ENCODE results near the gene FOSL1.

FOSL1 gene

DNA sequence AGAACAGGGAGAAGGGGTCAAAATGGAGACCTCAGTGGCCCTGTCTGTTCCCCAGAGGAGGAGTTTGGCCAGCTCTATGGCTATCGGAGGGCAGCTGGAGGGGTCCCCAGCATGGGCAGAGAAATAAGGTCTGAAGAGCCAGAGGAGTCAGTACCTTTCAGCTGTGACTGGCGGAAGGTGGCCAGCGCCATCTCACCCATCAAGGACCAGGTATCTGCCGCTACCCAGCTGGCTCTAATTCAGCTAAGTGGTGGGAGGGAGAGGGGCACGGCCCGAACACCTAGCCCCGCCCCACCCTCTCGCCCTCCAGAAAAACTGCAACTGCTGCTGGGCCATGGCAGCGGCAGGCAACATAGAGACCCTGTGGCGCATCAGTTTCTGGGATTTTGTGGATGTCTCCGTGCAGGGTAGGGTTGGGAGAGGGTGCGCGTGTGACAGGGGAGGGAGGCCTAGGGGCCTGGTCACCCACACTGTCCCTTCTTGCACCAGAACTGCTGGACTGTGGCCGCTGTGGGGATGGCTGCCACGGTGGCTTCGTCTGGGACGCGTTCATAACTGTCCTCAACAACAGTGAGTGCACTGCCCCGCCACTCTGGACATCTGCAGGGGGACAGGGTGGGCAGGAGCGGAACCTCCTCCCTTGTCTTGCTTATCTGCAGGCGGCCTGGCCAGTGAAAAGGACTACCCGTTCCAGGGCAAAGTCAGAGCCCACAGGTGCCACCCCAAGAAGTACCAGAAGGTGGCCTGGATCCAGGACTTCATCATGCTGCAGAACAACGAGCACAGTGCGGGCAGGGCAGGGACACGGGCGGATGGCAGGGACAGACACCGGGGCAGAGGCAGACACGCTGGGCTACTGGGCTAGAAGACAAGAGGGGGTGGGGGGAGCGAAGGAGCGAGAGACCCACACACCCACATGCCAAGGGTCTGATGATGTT is 17.8 kb downstream of the FOSL1 start:
- DNase-seq (ENCODE audit: low read depth) = no peak

GRCh38 chr11:65880844-65881421 is 19.3 kb downstream of the FOSL1 start:
- no peak for DNase-seq (ENCODE audit: low read depth)

DNA sequence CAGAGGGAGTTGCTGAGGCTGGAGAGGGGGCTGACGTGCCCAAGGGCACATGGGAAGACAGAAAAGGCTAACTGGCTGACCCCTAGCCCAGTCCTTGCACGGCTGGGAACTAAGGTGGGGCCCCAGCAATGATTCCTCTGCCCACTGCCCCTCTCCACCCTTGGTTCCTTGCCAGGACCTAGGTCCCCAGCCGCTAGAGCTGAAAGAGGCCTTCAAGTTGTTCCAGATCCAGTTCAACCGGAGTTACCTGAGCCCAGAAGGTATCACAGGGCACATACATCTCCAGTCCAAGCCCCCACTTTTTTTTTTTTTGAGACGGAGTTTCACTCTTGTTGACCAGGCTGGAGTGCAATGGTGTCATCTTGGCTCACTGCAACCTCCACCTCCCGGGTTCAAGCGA is 20.2 kb downstream of the FOSL1 start:
- no peak for DNase-seq (ENCODE audit: low read depth)

- DNase-seq (ENCODE audit: low read depth) = no peak
Measured at GRCh38 chr11:65879617-65880016, 20.6 kb downstream of the FOSL1 start, which contains the start of gene CTSW. TSS of gene CTSW (plus strand) at chr11:65879837. CDS start at chr11:65879855, 18 bp downstream.

- peak; percentile 96 for DNase-seq (ENCODE audit: low read depth)
Measured at GRCh38 chr11:65873318-65874156, 26.7 kb downstream of the FOSL1 start.

GRCh38 chr11:65872586-65873317 is 27.4 kb downstream of the FOSL1 start, which contains the start of gene EFEMP2:
TSS of gene EFEMP2 (minus strand) at chr11:65872800. CDS start at chr11:65872354, 446 bp downstream.
- no peak for DNase-seq (ENCODE audit: low read depth)

DNA sequence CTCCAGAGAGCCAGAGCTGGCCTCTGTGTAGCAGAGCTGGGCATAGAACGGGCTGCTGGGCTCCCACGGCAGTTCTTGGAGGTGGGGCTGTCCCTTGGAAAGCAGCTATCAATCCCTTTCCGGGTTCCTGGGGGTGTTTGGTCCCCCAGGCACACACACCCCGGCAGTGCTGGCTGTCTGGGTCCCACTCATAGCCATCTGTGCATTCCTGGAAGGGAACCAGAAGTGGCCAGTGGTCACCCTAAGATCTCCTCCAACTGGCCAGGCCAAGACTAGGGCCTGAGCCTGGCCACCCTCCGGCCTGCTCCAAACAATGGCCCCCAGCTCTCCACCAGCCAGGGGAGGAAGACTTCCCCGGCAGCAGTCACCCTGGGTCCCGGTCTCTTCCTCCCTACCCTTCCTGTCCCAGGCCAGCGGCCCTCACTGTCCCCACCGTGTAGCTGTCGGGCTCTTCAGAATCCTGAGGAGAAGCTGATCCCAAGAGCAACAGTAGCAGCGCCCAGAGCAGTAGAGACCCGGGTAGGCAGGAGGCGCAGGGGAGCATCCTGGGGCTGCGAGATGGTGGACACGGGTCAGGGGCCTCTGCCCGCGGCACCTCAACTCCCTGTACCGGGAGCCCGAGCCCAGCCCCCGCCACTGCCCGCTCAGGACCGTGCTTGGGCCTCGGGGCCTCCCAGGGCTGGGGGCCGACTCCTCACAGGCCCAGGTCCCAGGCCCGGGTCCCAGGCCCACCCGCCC is 28.2 kb downstream of the FOSL1 start:
- DNase-seq (ENCODE audit: low read depth) = no peak

DNA sequence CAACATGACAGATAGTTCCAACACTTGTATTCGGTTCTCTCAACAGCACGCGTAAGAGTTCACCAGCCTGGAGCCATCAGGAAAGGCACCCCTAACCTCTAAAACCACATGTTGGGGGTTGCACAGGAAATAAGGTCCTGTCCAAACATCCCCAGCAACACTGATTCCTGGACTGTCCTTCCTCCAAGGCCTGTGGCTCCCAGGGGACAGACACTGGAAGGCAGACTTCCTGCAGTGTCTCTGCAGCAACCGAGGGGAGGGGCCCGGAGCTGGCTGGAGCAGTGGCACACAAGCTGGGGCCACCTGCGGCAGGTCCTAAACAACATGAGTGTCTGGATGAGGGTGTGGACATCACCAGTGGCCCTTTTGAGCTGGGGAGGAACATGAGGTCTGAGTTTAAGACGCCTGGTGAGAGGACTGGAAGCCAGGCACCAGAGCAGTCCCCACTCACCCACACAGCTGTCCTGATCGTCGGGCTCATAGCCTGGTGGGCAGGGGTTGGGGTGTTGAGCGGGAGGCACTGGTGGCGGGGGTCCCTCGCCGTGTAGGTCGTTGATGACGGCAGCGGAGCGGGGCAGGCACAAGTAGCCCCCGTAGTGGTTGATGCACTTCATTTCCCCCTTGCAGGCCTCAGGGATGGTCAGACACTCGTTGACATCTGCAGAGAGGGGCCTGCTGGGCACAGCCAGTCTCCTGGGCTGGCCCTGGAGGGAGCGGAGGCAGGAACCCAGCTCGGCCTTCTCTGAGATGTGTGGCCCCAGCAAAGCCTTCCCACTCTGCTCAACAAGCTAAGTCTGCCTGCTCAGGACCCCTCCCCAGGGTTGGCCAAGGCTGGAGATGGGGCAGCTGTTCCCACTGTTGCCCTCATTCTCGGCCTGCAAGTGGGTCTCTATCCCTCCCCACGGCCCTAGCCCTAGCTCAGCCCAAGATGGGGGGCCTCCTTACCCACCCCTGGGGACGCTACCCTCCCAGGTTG is 29.2 kb downstream of the FOSL1 start:
- DNase-seq (ENCODE audit: low read depth) = no peak

DNA sequence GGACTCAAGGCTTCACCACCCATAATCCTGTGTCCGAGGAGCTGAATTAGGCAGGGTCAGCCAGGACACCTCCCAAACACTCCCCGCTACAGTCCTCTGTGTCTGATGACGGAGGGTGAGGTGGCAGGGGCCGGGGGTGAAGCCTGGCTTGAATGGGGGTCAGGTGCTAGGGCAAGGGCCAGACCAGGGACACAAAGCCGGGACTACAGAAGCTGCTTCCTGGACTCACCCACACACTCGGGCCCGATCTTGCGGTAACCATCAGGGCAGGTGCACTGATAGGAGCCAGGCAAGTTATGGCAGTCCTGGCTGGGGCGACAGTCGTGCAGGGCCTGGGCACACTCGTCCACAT is 29.9 kb downstream of the FOSL1 start:
- no peak for DNase-seq (ENCODE audit: low read depth)

DNA sequence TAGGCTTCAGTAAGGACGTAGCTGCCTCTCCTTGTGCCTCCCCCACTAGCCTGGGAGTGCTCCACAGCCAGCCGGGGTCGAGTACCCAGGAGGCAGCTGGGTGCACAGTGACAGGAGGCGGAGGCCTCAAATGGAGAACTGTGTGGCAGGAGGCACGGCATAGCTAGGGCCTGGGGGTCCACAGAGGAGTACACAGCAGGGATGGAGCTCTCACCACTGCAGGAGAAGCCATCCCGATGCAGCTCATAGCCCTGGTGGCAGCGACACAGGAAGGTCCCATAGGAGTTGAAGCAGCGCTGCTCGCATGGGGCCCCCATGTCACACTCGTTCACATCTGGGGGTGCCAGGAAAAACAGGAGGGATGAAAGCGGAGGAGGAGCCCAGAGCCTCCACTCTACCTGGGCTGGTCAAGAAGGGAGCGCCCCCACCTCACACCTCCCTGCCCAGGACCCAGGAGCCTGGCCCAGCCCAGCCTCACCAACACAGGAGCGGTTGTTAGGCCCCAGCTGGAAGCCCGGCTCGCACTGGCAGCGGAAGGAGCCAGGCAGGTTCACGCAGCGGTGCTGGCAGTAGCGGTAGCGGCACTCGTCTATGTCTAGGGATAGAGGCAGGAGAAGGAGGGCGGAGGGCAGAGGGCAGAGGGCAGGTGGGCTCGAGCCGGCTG is 30.4 kb downstream of the FOSL1 start:
- DNase-seq (ENCODE audit: low read depth) = no peak

- DNase-seq (ENCODE audit: low read depth) = no peak
Measured at GRCh38 chr11:65868907-65869306, 31.3 kb downstream of the FOSL1 start.

- no peak for DNase-seq (ENCODE audit: low read depth)
Measured at GRCh38 chr11:65868076-65868667, 32.0 kb downstream of the FOSL1 start.

DNA sequence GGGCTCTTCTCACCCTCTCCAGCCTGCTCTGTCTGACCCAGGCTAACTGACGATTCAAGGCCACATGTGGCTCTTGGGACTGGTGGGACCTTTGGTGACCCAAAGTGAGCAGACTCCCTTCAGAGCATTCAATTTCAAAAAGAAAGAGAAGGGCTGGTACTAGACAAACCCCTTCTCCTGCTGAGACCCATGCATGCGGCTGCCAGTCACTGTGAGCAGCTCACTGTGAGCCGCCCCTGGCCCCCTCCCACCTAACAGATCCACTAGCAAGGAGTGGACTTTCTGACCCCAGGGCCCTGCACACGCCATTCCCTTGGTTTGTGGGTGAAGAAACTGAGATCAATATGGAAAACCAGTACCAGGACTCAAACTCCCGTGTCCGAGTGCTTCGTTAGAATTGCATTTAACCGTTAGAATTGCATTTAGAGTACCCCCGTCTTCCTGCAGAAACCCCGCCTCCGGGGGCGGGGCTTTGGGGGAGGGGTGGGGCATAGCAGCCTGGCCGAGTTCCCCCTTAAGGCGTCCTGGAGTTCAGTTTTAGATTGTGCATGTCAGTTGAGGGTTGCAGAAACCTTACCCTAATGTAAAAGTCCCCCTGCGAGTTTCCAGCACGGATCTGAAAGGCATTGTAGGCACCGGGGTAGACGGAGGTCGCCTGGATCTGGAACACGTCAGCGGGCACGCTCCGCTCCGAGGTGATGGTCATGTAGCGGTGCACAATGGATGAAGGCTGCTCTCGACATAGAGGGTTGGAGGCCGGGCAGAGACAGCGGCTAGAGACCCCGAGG is 32.7 kb downstream of the FOSL1 start:
- no peak for DNase-seq (ENCODE audit: low read depth)

DNA sequence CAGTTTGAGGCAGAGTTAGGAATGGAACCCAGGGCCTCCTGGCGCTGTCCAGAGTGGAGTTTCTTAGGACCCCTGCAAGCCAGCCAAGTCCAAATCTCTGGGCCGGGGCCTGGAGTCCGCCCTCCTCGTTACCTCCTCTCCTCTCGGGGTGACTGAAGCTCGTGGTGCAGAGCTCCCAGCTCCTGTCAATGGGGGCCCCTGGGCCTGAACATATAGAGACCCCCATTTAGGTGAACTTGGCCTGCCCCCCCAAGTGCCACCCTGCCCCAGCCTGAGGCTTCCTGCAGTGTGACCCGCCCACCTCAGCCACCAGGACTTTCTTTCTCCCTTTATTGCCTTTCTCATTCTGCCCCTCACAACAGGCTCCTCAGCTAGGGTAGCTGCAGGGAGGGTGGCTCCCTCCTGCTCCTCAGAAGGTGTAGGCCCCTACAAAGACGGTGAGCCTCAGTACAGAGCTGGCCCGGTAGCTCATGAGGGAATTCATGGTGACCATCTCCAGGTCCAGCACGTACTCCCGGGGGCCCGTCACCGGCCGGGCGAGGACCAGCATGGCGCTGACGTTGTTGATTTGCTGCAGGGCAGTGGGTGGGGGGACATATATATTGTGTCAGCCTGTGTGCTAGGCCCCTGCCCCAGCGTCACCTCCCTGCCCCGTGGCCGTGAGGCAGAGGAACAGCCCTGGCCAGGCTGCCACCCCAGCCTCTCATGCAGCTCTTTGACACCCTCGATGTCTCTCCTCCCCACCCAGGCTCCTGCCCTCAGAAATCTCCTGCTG is 33.5 kb downstream of the FOSL1 start:
- DNase-seq (ENCODE audit: low read depth) = no peak

- no peak for DNase-seq (ENCODE audit: low read depth)
Measured at GRCh38 chr11:65865550-65866172, 34.5 kb downstream of the FOSL1 start.

GRCh38 chr11:65864706-65865471 is 35.3 kb downstream of the FOSL1 start:
- DNase-seq (ENCODE audit: low read depth) = no peak
